IPS-18a (cell line): Measurements from ENCODE around the gene ZNF862.

ENCODE experiments used
- H3K27ac ChIP-seq: one replicate; pipeline ENCODE4 v1.5.1; 2013; ENCODE audit warnings: low read length
- H3K27me3 ChIP-seq: one replicate; pipeline ENCODE4 v1.6.1; 2013; ENCODE audit warnings: mild to moderate bottlenecking, low read length; ENCODE audit not compliant: control insufficient read depth, insufficient read depth
- H3K36me3 ChIP-seq: one replicate; pipeline ENCODE4 v1.6.1; 2013; ENCODE audit warnings: low read depth, low read length; ENCODE audit not compliant: control insufficient read depth
- H3K4me1 ChIP-seq: one replicate; pipeline ENCODE4 v1.6.1; 2013; ENCODE audit warnings: low read depth, low read length; ENCODE audit not compliant: control insufficient read depth
- H3K4me3 ChIP-seq: one replicate; pipeline ENCODE4 v1.5.1; 2013; ENCODE audit warnings: low read length
- H3K9ac ChIP-seq: one replicate; pipeline ENCODE4 v1.6.1; 2013; ENCODE audit warnings: mild to moderate bottlenecking, low read length, moderate library complexity
- H3K9me3 ChIP-seq: one replicate; pipeline ENCODE4 v1.6.1; 2013; ENCODE audit warnings: low read depth, low read length; ENCODE audit not compliant: control insufficient read depth

The ZNF862 gene

GRCh38 chr7:149865437-149865836, 27.3 kb downstream of the ZNF862 start:
- Histone ChIP-seq H3K9ac (no peak overlapping the region), H3K9me3 (no peaks in the 10 kb centered on the region), H3K27ac (no peak overlapping the region), H3K4me3 (no peak overlapping the region), H3K4me1 (no peaks in the 10 kb centered on the region), H3K36me3 (no peaks in the 10 kb centered on the region), H3K27me3 (no peaks in the 10 kb centered on the region)

GRCh38 chr7:149866139-149866778, 28.1 kb downstream of the ZNF862 start:
- Histone ChIP-seq H3K4me3 (no peak overlapping the region), H3K27me3 (no peaks in the 10 kb centered on the region), H3K27ac (no peak overlapping the region), H3K36me3 (no peaks in the 10 kb centered on the region), H3K9ac (no peak overlapping the region), H3K4me1 (no peaks in the 10 kb centered on the region), H3K9me3 (no peaks in the 10 kb centered on the region)

- Histone ChIP-seq H3K27me3 (no peaks in the 10 kb centered on the region), H3K27ac (no peak overlapping the region), H3K9me3 (no peaks in the 10 kb centered on the region), H3K4me3 (no peak overlapping the region), H3K4me1 (no peaks in the 10 kb centered on the region), H3K9ac (no peak overlapping the region), H3K36me3 (no peaks in the 10 kb centered on the region)
Measured at GRCh38 chr7:149866779-149867447, 28.7 kb downstream of the ZNF862 start.

- Histone ChIP-seq H3K4me3 (no peak overlapping the region), H3K9ac (no peak overlapping the region), H3K27ac (no peak overlapping the region), H3K4me1 (peaks cover 2% of the 10 kb centered on the region), H3K27me3 (peaks cover 10% of the 10 kb centered on the region), H3K9me3 (no peaks in the 10 kb centered on the region), H3K36me3 (no peaks in the 10 kb centered on the region)
Measured at GRCh38 chr7:149867762-149868622, 29.8 kb downstream of the ZNF862 start.

GRCh38 chr7:149868623-149869290, 30.6 kb downstream of the ZNF862 start:
- no peak overlapping the region for H3K4me3 ChIP-seq
- H3K9me3 ChIP-seq, result no peaks in the 10 kb centered on the region
- H3K9ac ChIP-seq, result no peak overlapping the region
- H3K27me3 ChIP-seq, result peaks cover 11% of the 10 kb centered on the region
- peaks cover 3% of the 10 kb centered on the region for H3K4me1 ChIP-seq
- no peak overlapping the region for H3K27ac ChIP-seq
- H3K36me3 ChIP-seq, result no peaks in the 10 kb centered on the region

- H3K27ac ChIP-seq, result no peak overlapping the region
- H3K4me1 ChIP-seq, result peaks cover 3% of the 10 kb centered on the region
- no peaks in the 10 kb centered on the region for H3K36me3 ChIP-seq
- H3K4me3 ChIP-seq, result no peak overlapping the region
- peaks cover 15% of the 10 kb centered on the region for H3K27me3 ChIP-seq
- no peak overlapping the region for H3K9ac ChIP-seq
- no peaks in the 10 kb centered on the region for H3K9me3 ChIP-seq
Measured at GRCh38 chr7:149869291-149869650, 31.1 kb downstream of the ZNF862 start.

- Histone ChIP-seq H3K4me3 (no peak overlapping the region), H3K9me3 (no peaks in the 10 kb centered on the region), H3K27ac (no peak overlapping the region), H3K27me3 (peaks cover 21% of the 10 kb centered on the region), H3K4me1 (peaks cover 8% of the 10 kb centered on the region), H3K9ac (no peak overlapping the region), H3K36me3 (no peaks in the 10 kb centered on the region)
Measured at GRCh38 chr7:149869867-149870266, 31.7 kb downstream of the ZNF862 start.

GRCh38 chr7:149870274-149870673, 32.1 kb downstream of the ZNF862 start:
- peaks cover 25% of the 10 kb centered on the region for H3K27me3 ChIP-seq
- H3K9ac ChIP-seq, result no peak overlapping the region
- H3K4me1 ChIP-seq, result peaks cover 8% of the 10 kb centered on the region
- H3K27ac ChIP-seq, result no peak overlapping the region
- no peaks in the 10 kb centered on the region for H3K36me3 ChIP-seq
- no peak overlapping the region for H3K4me3 ChIP-seq
- no peaks in the 10 kb centered on the region for H3K9me3 ChIP-seq

- no peaks in the 10 kb centered on the region for H3K9me3 ChIP-seq
- peaks cover 30% of the 10 kb centered on the region for H3K27me3 ChIP-seq
- peaks cover 8% of the 10 kb centered on the region for H3K4me1 ChIP-seq
- H3K27ac ChIP-seq, result no peak overlapping the region
- H3K9ac ChIP-seq, result no peak overlapping the region
- H3K36me3 ChIP-seq, result no peaks in the 10 kb centered on the region
- H3K4me3 ChIP-seq, result no peak overlapping the region
Measured at GRCh38 chr7:149870701-149871483, 32.7 kb downstream of the ZNF862 start.

- Histone ChIP-seq H3K9ac (no peak overlapping the region), H3K27ac (no peak overlapping the region)
Measured at GRCh38 chr7:149871576-149871975, 33.4 kb downstream of the ZNF862 start.

More at GRCh38 chr7:149871576-149871975, 33.4 kb downstream of the ZNF862 start:
- Histone ChIP-seq H3K27me3 (peaks cover 30% of the 10 kb centered on the region), H3K9me3 (no peaks in the 10 kb centered on the region), H3K4me1 (peaks cover 8% of the 10 kb centered on the region), H3K36me3 (no peaks in the 10 kb centered on the region), H3K4me3 (no peak overlapping the region)
